ENCODE data around the gene IFI27.

DNA sequence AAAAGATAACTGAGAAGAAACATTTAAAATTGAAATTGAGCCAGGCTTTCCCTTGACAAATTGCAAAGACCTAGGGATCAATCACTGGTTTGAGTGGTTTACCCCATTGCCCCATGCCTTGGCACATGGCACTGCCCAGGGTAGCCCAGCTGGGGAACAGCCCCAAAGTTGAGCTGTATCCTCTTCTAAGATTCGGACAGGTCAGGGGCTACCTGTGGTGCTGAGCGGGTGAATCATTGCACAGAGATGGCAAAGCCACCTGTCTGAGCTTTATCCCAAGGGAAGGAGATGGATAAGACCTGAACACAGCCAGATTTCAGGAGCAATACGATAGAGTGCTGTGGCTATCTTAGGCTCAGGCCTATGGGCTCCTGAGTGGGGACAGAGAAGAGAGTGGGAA is 11.9 kb downstream of the IFI27 start:
- TF ChIP-seq POLR2AphosphoS5 (IDR thresholded peaks at IDR 0.05; ENCODE audit: borderline replicate concordance, low read depth, low read length): no peak
- no peak for TF ChIP-seq EZH2 (IDR thresholded peaks at IDR 0.05)

Measured in SK-N-MC (cell line).